T47D (cell line): ENCODE data around the gene C17orf113.

Experiments used
- DNase-seq, 2 experiments: peaks; one replicate each; pipeline versions ENCODE4 v3.0.0 to v3.0.0-alpha.2; 2011 to 2012; ENCODE audit warnings: low read depth in 1 of 2, low spot score in 1 of 2
- JUND ChIP-seq: IDR thresholded peaks from 2 replicates; pipeline ENCODE4 v1.6.1; 2012; ENCODE audit warnings: low read depth
- in situ Hi-C: cut with HindIII; loops from 2 replicates; pipeline ENCODE4 v1.10.0; 2016; ENCODE audit warnings: low sequenced_read_pairs, low pct_unique_long_range_greater_than_20kb

The C17orf113 gene

DNA sequence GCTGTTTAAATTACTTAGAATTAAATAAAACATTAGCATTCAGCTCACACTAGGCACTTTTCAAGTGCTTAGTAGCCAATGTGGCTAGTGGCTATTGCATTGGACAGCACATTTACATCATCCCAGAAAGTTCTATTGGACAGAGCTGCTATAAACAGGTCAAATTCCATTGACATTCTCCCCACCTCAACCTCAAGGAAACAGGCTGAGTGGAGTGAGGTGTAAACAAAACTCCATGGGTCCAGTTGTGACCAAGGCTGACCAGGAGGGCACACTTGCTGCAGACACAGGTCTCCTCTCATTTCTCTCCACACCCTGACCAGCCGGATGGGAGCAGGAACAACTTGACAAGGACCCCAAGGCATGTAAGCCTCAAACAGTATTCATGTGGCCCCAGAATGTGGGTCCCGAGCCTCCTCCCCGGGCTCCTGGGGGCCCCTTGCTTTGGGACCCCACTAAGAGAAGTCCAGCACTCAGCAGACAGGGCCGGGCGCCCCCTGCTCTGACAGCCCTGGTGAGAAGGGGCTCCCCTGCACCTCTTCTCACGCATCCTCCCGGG lies 488 bp downstream of the C17orf113 start:
- peak; percentile 64 to 78 for DNase-seq
- in situ Hi-C loops: no loop called here
- TF ChIP-seq JUND: no peak

DNA sequence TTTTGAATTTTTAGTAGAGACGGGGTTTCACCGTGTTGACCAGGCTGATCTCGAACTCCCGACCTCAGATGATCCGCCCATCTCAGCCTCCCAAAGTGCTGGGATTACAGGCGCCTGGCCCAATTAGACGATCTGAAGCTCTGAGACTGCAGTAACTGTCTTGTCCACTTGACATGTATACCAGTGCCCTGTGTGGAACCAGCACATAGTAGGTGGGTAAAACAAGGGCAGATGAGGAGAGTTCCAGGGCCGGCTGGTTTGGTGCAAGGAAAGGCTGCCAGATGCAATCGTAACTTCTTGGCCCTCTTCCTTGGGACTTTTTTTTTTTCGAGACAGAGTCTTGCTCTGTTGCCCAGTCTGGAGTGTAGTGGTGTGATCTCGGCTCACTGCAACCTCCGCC lies 3.1 kb downstream of the C17orf113 start:
- no peak for DNase-seq
- no peak for TF ChIP-seq JUND
- in situ Hi-C loops: no loop called here

GRCh38 chr17:42045719-42046118 lies 4.7 kb downstream of the C17orf113 start:
- TF ChIP-seq JUND: no peak
- no peak for DNase-seq
- in situ Hi-C loops: no loop called here

DNA sequence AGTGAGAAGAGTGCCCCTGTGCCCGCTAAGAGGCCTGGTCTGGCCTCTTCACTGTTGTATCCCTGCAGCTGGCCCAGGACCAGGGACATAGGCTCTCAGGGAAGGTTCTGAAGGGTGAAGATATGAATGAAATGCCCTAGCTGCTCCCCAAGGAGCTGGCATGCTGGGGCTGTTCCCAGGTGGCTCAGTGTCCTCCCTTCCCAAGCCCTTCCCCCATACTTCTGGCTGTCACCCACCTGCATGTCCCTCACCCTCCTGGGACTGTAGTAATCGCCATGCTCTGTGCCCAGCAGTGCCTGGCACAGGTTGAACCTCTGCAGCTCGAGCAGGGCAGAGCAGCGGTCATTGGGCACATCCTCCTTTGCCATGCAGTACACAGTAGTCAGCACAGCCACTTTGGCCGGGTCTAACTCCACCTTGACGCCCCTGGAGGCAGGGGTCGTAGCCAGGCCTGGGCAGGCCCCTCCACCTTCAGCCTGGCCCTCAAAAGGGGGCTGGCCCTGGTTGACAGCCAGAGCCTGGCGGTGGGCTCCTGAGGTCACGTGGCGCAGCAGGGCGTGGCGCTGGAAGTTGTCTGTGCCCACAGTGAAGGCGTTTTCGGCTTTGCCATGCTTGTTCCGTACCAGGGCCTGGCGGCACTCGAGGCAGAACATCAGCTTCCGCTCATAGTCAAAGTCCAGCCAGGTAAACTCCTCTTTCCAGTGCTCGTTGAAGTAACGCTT lies 7.6 kb downstream of the C17orf113 start:
- no peak for DNase-seq
- TF ChIP-seq JUND: no peak
- in situ Hi-C loops: no loop called here

DNA sequence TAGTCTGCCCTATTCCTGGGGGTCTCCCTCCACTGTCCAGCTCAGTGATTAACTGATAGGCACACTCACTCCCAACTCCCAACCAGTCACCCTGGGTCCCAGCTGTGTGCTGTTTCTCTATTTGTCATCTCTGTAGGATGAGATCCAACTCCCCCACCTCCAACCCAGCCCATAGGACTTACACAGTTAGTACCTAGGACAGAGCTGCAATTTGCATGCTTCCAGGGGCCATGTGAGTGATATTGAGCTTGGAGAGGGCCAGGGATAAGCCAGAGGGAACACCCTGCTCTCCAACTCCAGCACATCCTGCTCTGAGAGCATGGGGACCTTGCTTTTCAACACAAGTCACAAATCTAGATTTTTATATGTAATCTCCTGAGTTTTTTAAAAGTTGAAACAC lies 8.8 kb downstream of the C17orf113 start:
- in situ Hi-C loops: no loop called here
- no peak for DNase-seq
- TF ChIP-seq JUND: no peak

DNA sequence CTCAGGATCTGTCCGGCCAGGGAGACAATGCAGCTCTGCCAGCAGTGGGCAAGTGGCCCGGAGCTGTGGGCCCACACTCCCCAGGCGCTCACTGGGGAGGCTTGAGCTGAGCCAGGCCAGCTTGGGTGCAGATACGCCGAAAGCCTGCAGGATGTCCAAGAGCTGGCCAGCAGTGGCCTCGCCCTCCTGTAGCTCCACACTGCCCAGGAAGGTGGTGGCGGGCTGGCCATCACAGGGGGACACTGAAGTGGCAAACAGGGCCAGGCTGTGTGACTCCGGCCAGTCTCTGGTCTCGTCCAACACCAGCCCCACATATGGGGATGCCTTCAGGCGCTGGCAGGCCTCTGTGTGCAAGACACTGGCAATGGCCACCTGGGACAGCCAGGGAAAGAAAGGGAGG lies 9.6 kb downstream of the C17orf113 start:
- no peak for TF ChIP-seq JUND
- in situ Hi-C loops: no loop called here
- DNase-seq: no peak

- in situ Hi-C loops: no loop called here
- no peak for DNase-seq
- TF ChIP-seq JUND: no peak
Observed at GRCh38 chr17:42039794-42040763, 10.3 kb downstream of the C17orf113 start.

DNA sequence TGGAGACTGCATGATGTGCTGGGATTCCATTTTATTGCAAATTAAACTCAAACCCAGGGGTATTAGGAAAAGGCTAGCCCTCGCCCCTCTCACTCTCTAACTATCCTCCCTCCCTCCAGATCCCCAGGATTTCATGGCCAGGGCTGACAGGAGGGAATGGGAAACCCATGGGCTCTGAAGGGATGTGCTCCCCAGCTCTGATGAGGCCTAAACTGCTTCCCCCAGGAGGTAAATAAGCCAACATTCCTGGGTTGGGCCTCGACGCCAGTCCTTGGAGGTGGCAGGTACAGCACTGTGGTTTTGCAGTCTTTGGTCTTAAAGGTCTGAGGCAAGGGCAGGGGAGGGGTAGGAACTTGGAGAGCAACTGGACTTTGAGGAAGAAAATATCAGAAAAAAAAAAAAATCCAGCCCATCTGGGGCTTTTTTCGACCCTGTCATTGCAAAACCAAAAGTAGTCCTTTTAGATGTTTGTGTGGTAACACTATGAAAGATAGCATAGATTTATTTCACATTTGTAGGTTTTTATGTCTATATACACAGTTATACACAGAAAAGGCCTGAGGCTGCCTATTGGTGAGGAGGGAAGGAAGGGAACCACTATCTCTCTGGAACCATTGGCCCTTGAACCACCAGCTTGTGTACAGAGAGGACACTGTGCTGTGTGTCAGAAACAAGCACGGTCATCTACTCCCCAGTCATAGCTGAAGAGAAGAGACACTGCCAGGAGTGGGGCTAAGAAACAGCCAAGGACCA lies 12.0 kb downstream of the C17orf113 start:
- no peak for DNase-seq
- TF ChIP-seq JUND: no peak
- in situ Hi-C loops: no loop called here

DNA sequence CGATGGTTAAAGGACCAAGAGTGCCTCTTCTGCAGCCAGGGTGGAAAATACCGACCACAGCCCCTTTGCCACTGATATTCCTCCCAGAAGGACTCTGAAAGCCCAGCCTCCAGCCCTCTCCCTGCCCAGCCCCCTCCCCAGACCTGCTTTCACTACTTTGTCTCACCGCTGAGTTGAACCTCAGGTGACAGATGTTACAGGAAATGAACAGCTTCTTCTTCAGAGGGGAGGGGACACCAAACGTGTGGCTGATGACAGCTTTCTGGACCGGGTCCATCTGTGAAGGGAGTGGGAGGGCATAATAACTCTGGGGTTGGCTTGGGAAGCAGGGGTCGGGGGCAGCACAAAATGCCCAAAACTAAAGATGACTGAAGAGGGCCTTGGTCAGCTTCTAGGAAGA lies 16.3 kb downstream of the C17orf113 start:
- in situ Hi-C loops: no loop called here
- DNase-seq: no peak
- no peak for TF ChIP-seq JUND

DNA sequence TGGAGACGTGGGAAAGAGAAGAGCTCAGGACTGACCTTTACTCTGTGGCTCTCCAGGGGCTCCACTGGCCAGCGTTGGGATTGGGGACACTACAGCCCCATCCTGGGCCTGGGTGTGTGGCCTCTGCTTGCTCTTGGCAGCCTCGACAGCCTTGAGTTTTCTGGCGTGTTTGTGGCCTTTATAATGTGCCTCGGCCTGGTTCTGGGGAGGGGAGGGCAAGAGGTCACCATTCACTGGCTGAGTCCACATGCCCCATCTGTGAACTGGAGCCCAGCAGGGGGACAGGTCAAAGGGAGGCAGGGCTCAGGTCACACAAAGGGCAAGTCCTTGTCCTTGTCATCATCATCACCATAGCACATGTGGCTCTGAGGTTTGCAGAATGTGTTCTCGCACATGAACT lies 18.8 kb downstream of the C17orf113 start:
- no peak for DNase-seq
- in situ Hi-C loops: no loop called here
- no peak for TF ChIP-seq JUND

GRCh38 chr17:42028791-42029127 lies 21.6 kb downstream of the C17orf113 start:
- in situ Hi-C loops: no loop called here
- TF ChIP-seq JUND: no peak

DNA sequence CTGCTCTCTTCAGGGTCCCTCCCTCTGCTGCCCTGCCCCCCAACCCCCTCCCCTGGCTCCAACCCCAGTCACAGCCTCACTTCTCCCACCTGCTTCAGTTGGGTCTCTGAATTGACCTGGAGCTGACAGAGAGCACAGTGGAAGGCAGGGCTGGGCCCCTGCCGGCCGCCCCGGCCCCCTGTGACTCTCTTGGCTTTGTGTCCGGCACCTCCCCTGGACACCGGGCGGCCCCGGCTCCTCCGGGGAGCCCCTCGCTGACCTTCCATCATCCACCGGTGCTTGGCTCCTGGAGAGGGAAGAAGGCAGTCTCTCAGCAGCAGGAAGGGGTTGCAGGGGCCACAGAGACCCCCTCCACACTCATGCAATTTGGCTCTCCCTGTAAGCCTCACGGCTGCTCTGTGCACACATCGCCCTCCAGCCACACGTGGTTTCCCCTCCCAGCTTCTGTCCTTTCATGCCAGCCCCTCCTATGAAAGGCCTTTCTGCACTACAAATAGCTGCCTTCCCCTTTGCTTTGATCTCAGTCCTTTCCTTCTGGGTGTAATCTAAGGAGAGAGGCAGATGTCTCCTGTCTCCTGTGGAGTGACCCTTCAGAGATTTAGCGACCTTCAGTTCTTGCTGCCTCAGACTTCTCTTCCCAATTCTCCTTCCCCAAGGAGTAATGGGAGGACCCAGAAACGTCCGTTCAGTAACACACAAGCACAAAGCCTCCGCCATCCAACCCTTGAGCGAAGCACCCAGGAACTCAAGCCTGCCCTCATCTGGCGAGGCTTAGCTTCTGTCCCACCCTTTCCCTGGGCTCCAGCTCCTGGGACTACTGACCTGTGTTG lies 22.2 kb downstream of the C17orf113 start:
- peak in 1 of 2 experiments; percentile 52 for DNase-seq
- in situ Hi-C loops: no loop called here
- TF ChIP-seq JUND: no peak

More at GRCh38 chr17:42028791-42029127, 21.6 kb downstream of the C17orf113 start:
- no peak for DNase-seq
